Sigmoid colon (tissue), 7 donors: ENCODE results near the gene RIMS1. TPM values are rescaled to one million over a fixed set of nuclear protein-coding genes. Genes with fewer than 3 reads are reported as not detected.

Experiments used
- DNase-seq: peaks from one replicate; pipeline ENCODE4 v3.0.0-alpha.2; 2019
- H3K27ac ChIP-seq, 4 donors: fragments of 200-600 bp; sonication (generic); one replicate each; pipeline ENCODE4 v1.5.1; 2016 to 2019; ENCODE audit warnings: mild to moderate bottlenecking in 1 of 4
- H3K27me3 ChIP-seq, 3 donors: fragments of 200-600 bp; sonication (generic); one replicate each; pipeline ENCODE4 v1.5.1; 2019; ENCODE audit warnings: mild to moderate bottlenecking in 1 of 3
- H3K36me3 ChIP-seq, 4 donors: fragments of 200-600 bp; sonication (generic); one replicate each; pipeline ENCODE4 v1.5.1; 2016 to 2019
- H3K4me1 ChIP-seq, 4 donors: fragments of 200-600 bp; sonication (generic); one replicate each; pipeline ENCODE4 v1.5.1; 2017 to 2019
- H3K4me3 ChIP-seq, 4 donors: fragments of 200-600 bp; sonication (generic); one replicate each; pipeline ENCODE4 v1.5.1; 2017 to 2019; ENCODE audit warnings: mild to moderate bottlenecking in 2 of 4, moderate library complexity in 1 of 4
- H3K9me3 ChIP-seq, 4 donors: fragments of 200-600 bp in 3 of 4; sonication (generic) in 3 of 4; one replicate each; pipeline versions ENCODE4 v1.5.1 to v1.6.1; 2013 to 2019
- EP300 ChIP-seq, 4 donors: sonication (generic); formaldehyde crosslinking; IDR thresholded peaks; one replicate each; pipeline ENCODE4 v1.6.1; 2017; ENCODE audit warnings: antibody characterized with exemption in 4 of 4
- POLR2A ChIP-seq, 2 donors: fragments of 450-650 bp; IDR thresholded peaks; one replicate each; pipeline ENCODE4 v1.6.1; 2016; ENCODE audit warnings: antibody characterized with exemption in 2 of 2, mild to moderate bottlenecking in 2 of 2, moderate library complexity in 2 of 2
- POLR2AphosphoS5 ChIP-seq, 4 donors: sonication (generic); formaldehyde crosslinking; IDR thresholded peaks; one replicate each; pipeline ENCODE4 v1.6.1; 2017; ENCODE audit warnings: antibody characterized with exemption in 4 of 4
- WGBS, 2 donors: extraction: QIAGEN DNeasy Blood & Tissue Kit; methylation state at CpG; one replicate each; pipeline ENCODE4 v1.1.7; 2013; 5-methylcytosine and 5-hydroxymethylcytosine counted together
- intact Hi-C: fragments of 100-400 bp; cut with DNase I; formaldehyde crosslinking; loops from one replicate; pipeline ENCODE4 v1.15.1; 2023
- polyA plus RNA-seq, 3 donors: library from polyadenylated mRNA; stranded (reverse); fragments of 200-250 nt; gene quantifications; one replicate each; pipeline ENCODE4 v1.2.3, GENCODE V29; 2013
- total RNA-seq, 4 donors: library from RNA; depleted of rRNA; stranded (reverse); fragments of >200 nt; gene quantifications; one replicate each; pipeline ENCODE4 v1.1.0, GENCODE V29; 2016
- TF ChIP-seq, protein P1 (sequence below), 4 experiments: fragments of 450-650 bp in 3 of 4; fragments of 200-600 bp in 1 of 4; IDR thresholded peaks; one replicate each; pipeline ENCODE4 v1.5.1; 2016 to 2019; ENCODE audit warnings: antibody characterized with exemption in 4 of 4, mild to moderate bottlenecking in 3 of 4, moderate library complexity in 2 of 4
- donor health status: healthy with polysubstance abuse.
- donor health status: Bipolar disorder and iron deficiency.
- donor health status: healthy.

The RIMS1 gene
- total and polyA plus RNA-seq, 7 donors, result 0.77 to 7.1 (median 2.3) TPM; not detected in 2

DNA sequence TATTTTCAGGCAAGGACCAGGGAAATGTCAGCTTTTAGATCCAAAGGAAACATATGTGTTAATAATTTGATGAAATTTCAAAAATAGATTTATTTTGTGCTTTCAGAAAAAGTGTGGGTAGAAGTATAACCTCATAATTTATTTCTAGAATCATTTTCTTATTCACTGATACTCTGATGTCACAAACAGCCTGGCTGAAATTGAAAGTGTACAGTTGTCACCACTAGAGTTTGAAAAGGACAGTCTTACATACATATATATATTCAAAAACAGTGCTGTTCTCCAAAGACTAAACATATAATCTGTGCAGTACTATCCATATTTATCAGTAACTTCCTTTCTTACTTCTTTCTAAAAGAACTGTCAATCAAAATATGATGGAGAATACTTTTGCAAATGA, 481.1 kb downstream of the RIMS1 start:
- no peaks in the 10 kb centered on the region for H3K36me3 ChIP-seq
- no peak overlapping the region for H3K27ac ChIP-seq
- H3K27me3 ChIP-seq, result no peaks in the 10 kb centered on the region
- DNase-seq, result no peak
- no peaks in the 10 kb centered on the region for H3K9me3 ChIP-seq
- intact Hi-C loops, result no loop called here
- peaks cover 0 to 19% (median 8%) of the 10 kb centered on the region in 4 donors for H3K4me1 ChIP-seq
- no peak overlapping the region for H3K4me3 ChIP-seq
- no peak for TF ChIP-seq POLR2AphosphoS5 (IDR thresholded peaks at IDR 0.05)
- no peak for TF ChIP-seq EP300 (IDR thresholded peaks at IDR 0.05)
- TF ChIP-seq, protein P1, sequence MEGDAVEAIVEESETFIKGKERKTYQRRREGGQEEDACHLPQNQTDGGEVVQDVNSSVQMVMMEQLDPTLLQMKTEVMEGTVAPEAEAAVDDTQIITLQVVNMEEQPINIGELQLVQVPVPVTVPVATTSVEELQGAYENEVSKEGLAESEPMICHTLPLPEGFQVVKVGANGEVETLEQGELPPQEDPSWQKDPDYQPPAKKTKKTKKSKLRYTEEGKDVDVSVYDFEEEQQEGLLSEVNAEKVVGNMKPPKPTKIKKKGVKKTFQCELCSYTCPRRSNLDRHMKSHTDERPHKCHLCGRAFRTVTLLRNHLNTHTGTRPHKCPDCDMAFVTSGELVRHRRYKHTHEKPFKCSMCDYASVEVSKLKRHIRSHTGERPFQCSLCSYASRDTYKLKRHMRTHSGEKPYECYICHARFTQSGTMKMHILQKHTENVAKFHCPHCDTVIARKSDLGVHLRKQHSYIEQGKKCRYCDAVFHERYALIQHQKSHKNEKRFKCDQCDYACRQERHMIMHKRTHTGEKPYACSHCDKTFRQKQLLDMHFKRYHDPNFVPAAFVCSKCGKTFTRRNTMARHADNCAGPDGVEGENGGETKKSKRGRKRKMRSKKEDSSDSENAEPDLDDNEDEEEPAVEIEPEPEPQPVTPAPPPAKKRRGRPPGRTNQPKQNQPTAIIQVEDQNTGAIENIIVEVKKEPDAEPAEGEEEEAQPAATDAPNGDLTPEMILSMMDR (IDR thresholded peaks at IDR 0.05), result no peak
- TF ChIP-seq POLR2A (IDR thresholded peaks at IDR 0.05), result no peak

DNA sequence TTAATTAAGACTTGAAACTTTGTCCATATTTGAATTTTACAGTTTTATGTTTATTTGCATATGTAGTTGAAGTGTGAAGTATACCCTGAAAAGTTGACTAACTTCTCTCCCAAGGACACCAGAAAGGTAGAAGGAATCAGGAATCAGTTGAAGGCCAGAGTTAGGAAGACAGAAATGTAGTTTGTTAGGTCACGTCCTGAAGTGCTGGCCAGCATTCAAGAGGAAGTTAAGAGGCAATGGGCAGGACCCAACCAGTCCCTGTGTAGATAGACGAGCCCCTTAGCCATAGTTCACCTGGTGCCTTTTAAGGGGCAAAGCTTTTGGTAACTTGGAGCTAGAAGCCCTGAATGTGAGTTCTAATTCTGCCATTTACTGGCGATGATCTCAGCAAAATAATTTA, 485.1 kb downstream of the RIMS1 start:
- Histone ChIP-seq H3K27ac (no peak overlapping the region), H3K9me3 (no peaks in the 10 kb centered on the region), H3K4me3 (no peak overlapping the region), H3K27me3 (no peaks in the 10 kb centered on the region), H3K36me3 (no peaks in the 10 kb centered on the region), H3K4me1 (peaks cover 0 to 2% (median 0%) of the 10 kb centered on the region in 4 donors)
- WGBS, 2 donors, result 43 to 63% methylated on average over 3 of the region's 3 CpGs
- no peak for TF ChIP-seq POLR2AphosphoS5 (IDR thresholded peaks at IDR 0.05)
- TF ChIP-seq EP300 (IDR thresholded peaks at IDR 0.05), result no peak
- TF ChIP-seq, protein P1 (IDR thresholded peaks at IDR 0.05), result no peak
- TF ChIP-seq POLR2A (IDR thresholded peaks at IDR 0.05), result no peak
- intact Hi-C loops, result no loop called here
- no peak for DNase-seq

DNA sequence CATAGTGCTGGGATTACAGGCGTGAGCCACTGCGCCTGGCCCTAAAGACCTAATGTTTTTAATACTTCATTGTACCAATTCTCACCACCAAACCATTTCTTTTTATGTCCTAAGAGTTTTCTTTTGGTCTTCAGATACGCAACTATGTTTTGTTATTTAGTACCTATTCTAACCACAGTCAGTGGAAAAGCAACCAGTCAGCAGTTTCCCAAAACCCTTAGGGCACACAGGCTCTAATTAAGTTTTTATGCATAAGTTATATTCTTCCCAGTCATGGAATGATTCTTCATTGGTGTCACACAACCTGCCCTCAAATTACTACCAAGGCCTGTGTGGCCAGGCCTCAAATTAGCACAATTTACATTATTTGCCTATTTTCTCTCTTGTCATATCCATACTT, 487.8 kb downstream of the RIMS1 start:
- no peaks in the 10 kb centered on the region for H3K4me1 ChIP-seq
- no peaks in the 10 kb centered on the region for H3K36me3 ChIP-seq
- H3K4me3 ChIP-seq, result no peak overlapping the region
- TF ChIP-seq, protein P1 (IDR thresholded peaks at IDR 0.05), result no peak
- no peak for TF ChIP-seq POLR2A (IDR thresholded peaks at IDR 0.05)
- no peak for TF ChIP-seq POLR2AphosphoS5 (IDR thresholded peaks at IDR 0.05)
- TF ChIP-seq EP300 (IDR thresholded peaks at IDR 0.05), result no peak
- intact Hi-C loops, result no loop called here
- no peak for DNase-seq
- H3K9me3 ChIP-seq, result no peaks in the 10 kb centered on the region
- no peaks in the 10 kb centered on the region for H3K27me3 ChIP-seq
- H3K27ac ChIP-seq, result no peak overlapping the region
- 93 to 98% methylated on average over 3 of the region's 3 CpGs for WGBS, 2 donors

DNA sequence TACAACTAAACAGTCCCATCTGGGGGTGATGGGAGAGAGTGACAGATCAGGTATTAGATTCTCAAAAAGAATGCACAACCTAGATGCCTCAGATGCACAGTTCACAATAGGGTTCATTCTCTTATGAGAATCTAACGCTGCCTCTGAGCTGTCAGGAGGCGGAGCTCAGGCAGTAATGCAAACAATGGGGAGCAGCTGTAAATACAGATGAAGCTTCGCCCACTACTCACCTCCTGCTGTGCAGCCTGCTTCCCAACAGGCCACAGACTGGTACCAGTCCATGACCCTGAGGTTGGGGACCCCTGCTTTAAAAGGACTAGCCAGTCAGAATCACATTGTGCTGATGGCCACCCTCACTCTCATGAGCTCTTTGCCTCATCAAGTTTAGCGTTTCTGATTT, 488.5 kb downstream of the RIMS1 start:
- DNase-seq, result no peak
- H3K4me1 ChIP-seq, result no peaks in the 10 kb centered on the region
- WGBS, 2 donors, result 41 to 66% methylated on average over 4 of the region's 4 CpGs
- intact Hi-C loops, result no loop called here
- TF ChIP-seq, protein P1 (IDR thresholded peaks at IDR 0.05), result no peak
- no peak for TF ChIP-seq POLR2A (IDR thresholded peaks at IDR 0.05)
- TF ChIP-seq EP300 (IDR thresholded peaks at IDR 0.05), result no peak
- TF ChIP-seq POLR2AphosphoS5 (IDR thresholded peaks at IDR 0.05), result no peak
- no peak overlapping the region for H3K27ac ChIP-seq
- H3K4me3 ChIP-seq, result no peak overlapping the region
- no peaks in the 10 kb centered on the region for H3K27me3 ChIP-seq
- no peaks in the 10 kb centered on the region for H3K36me3 ChIP-seq
- no peaks in the 10 kb centered on the region for H3K9me3 ChIP-seq

DNA sequence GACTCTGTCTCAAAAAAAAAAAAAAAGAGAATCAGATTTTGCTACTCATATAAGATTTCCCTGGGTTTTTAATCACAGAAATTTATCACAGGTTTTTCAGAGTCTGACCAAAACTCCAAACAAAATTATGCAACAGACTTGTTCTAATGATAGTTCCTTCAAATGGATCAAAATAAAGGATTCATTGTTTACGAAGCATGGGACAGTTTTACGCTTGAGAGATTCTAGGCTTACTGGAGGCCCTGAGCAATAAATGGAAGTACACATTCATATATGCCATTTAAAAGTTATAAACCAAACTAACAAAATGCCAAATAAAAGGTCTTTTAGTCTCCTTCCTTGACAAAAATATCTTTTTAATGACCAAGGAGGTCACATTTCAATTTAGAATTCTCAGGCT, 490.4 kb downstream of the RIMS1 start:
- whole genome bisulfite sequencing, 2 donors, result 48 to 73% methylated on average over 2 of the region's 2 CpGs
- no peak for TF ChIP-seq POLR2AphosphoS5 (IDR thresholded peaks at IDR 0.05)
- no peak for TF ChIP-seq EP300 (IDR thresholded peaks at IDR 0.05)
- TF ChIP-seq, protein P1 (IDR thresholded peaks at IDR 0.05), result no peak
- no peak for TF ChIP-seq POLR2A (IDR thresholded peaks at IDR 0.05)
- no peaks in the 10 kb centered on the region for H3K9me3 ChIP-seq
- intact Hi-C loops, result no loop called here
- no peak for DNase-seq
- H3K4me3 ChIP-seq, result no peak overlapping the region
- no peaks in the 10 kb centered on the region for H3K36me3 ChIP-seq
- H3K27me3 ChIP-seq, result no peaks in the 10 kb centered on the region
- no peak overlapping the region for H3K27ac ChIP-seq
- no peaks in the 10 kb centered on the region for H3K4me1 ChIP-seq
